Lower leg skin (tissue), 3 donors: ENCODE measurements around the gene SLC7A9.

Source experiments
- POLR2A ChIP-seq, 2 donors: fragments of 450-650 bp; IDR thresholded peaks; one replicate each; pipeline ENCODE4 v1.6.1; 2016 to 2017; ENCODE audit warnings: antibody characterized with exemption in 2 of 2, mild to moderate bottlenecking in 1 of 2, moderate library complexity in 1 of 2
- TF ChIP-seq, protein P1 (sequence below), 3 donors: fragments of 450-650 bp; IDR thresholded peaks; one replicate each; pipeline ENCODE4 v1.5.1; 2016; ENCODE audit warnings: antibody characterized with exemption in 3 of 3, mild to moderate bottlenecking in 3 of 3, moderate library complexity in 2 of 3

DNA sequence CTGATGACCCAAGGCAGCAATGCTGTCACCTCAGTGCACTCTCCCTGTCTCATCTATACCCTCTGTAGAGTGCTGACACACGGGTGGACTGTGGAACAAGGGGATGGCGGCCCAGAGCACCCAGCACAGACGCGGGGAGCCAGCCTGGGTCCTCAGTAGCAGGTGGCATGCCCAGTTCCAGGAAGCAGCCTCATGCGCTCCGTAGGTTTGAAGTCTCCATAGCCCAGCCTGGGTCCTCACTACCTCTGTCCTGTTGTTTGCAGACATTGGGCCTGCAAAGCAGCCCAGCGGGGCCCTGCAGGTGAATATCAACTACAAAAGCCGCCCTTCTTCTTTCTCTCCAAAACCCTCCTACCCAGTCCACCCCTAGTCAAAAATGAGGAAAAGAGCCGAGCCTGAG, 5.0 kb upstream of the SLC7A9 start:
- TF ChIP-seq, protein P1, sequence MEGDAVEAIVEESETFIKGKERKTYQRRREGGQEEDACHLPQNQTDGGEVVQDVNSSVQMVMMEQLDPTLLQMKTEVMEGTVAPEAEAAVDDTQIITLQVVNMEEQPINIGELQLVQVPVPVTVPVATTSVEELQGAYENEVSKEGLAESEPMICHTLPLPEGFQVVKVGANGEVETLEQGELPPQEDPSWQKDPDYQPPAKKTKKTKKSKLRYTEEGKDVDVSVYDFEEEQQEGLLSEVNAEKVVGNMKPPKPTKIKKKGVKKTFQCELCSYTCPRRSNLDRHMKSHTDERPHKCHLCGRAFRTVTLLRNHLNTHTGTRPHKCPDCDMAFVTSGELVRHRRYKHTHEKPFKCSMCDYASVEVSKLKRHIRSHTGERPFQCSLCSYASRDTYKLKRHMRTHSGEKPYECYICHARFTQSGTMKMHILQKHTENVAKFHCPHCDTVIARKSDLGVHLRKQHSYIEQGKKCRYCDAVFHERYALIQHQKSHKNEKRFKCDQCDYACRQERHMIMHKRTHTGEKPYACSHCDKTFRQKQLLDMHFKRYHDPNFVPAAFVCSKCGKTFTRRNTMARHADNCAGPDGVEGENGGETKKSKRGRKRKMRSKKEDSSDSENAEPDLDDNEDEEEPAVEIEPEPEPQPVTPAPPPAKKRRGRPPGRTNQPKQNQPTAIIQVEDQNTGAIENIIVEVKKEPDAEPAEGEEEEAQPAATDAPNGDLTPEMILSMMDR (IDR thresholded peaks at IDR 0.05), result no peak
- TF ChIP-seq POLR2A (IDR thresholded peaks at IDR 0.05), result no peak
